ENCODE data around the gene FUT9.

The FUT9 gene

GRCh38 chr6:96212066-96212465 is 196.3 kb downstream of the FUT9 start:
- no peaks in the 10 kb centered on the region for H3K9me3 ChIP-seq (replicated peaks; ENCODE audit: insufficient read depth, low read length)
- no peak for TF ChIP-seq EZH2 (optimal IDR thresholded peaks at IDR 0.05; ENCODE audit: low read depth, low read length)
- TF ChIP-seq EZH2phosphoT487 (IDR thresholded peaks at IDR 0.05; ENCODE audit: low read length): no peak
- TF ChIP-seq CTCF (IDR thresholded peaks at IDR 0.05; ENCODE audit: low read length): no peak
- no peaks in the 10 kb centered on the region for H3K27me3 ChIP-seq (replicated peaks; ENCODE audit: insufficient read depth, low read length)
- no peak overlapping the region for H3K4me3 ChIP-seq (ENCODE audit: low read length)
- no peak overlapping the region for H3K9ac ChIP-seq (ENCODE audit: low read length)
- H3F3A ChIP-seq (ENCODE audit: insufficient read depth, low read length): no peaks in the 10 kb centered on the region
- no peak overlapping the region for H3K27ac ChIP-seq (ENCODE audit: low read length)
- no peak for DNase-seq
- H3K36me3 ChIP-seq (replicated peaks; ENCODE audit: insufficient read depth, low read length): no peaks in the 10 kb centered on the region
- H3K4me1 ChIP-seq (ENCODE audit: low read length): no peaks in the 10 kb centered on the region
- H3K4me2 ChIP-seq (ENCODE audit: low read depth, low read length): no peak overlapping the region
- H4K20me1 ChIP-seq (ENCODE audit: insufficient read depth, low read length): no peaks in the 10 kb centered on the region
- H3K9me2 ChIP-seq (replicated peaks; ENCODE audit: insufficient read depth, low read length): no peaks in the 10 kb centered on the region
- no peaks in the 10 kb centered on the region for H3K79me2 ChIP-seq (ENCODE audit: low read length)
- H2AFZ ChIP-seq (ENCODE audit: low read length): no peak overlapping the region

GRCh38 chr6:96213784-96214183 is 198.0 kb downstream of the FUT9 start:
- no peak overlapping the region for H3K9ac ChIP-seq (ENCODE audit: low read length)
- H3K4me2 ChIP-seq (ENCODE audit: low read depth, low read length): no peak overlapping the region
- H2AFZ ChIP-seq (ENCODE audit: low read length): no peak overlapping the region
- TF ChIP-seq EZH2 (optimal IDR thresholded peaks at IDR 0.05; ENCODE audit: low read depth, low read length): no peak
- no peak for TF ChIP-seq EZH2phosphoT487 (IDR thresholded peaks at IDR 0.05; ENCODE audit: low read length)
- no peak for TF ChIP-seq CTCF (IDR thresholded peaks at IDR 0.05; ENCODE audit: low read length)
- H3K4me3 ChIP-seq (ENCODE audit: low read length): no peak overlapping the region
- no peak for DNase-seq
- no peaks in the 10 kb centered on the region for H3K9me3 ChIP-seq (replicated peaks; ENCODE audit: insufficient read depth, low read length)
- H3K27me3 ChIP-seq (replicated peaks; ENCODE audit: insufficient read depth, low read length): no peaks in the 10 kb centered on the region
- H3K4me1 ChIP-seq (ENCODE audit: low read length): no peaks in the 10 kb centered on the region
- no peak overlapping the region for H3K27ac ChIP-seq (ENCODE audit: low read length)
- H4K20me1 ChIP-seq (ENCODE audit: insufficient read depth, low read length): no peaks in the 10 kb centered on the region
- no peaks in the 10 kb centered on the region for H3K9me2 ChIP-seq (replicated peaks; ENCODE audit: insufficient read depth, low read length)
- no peaks in the 10 kb centered on the region for H3K36me3 ChIP-seq (replicated peaks; ENCODE audit: insufficient read depth, low read length)
- no peaks in the 10 kb centered on the region for H3K79me2 ChIP-seq (ENCODE audit: low read length)
- H3F3A ChIP-seq (ENCODE audit: insufficient read depth, low read length): no peaks in the 10 kb centered on the region

- no peak for DNase-seq
- Histone ChIP-seq H3K4me1 (ENCODE audit: low read length) (no peaks in the 10 kb centered on the region), H3K9me2 (replicated peaks; ENCODE audit: insufficient read depth, low read length) (no peaks in the 10 kb centered on the region), H3F3A (ENCODE audit: insufficient read depth, low read length) (no peaks in the 10 kb centered on the region), H3K36me3 (replicated peaks; ENCODE audit: insufficient read depth, low read length) (no peaks in the 10 kb centered on the region), H3K27ac (ENCODE audit: low read length) (no peak overlapping the region), H2AFZ (ENCODE audit: low read length) (no peak overlapping the region), H3K4me2 (ENCODE audit: low read depth, low read length) (no peak overlapping the region), H3K9ac (ENCODE audit: low read length) (no peak overlapping the region), H3K27me3 (replicated peaks; ENCODE audit: insufficient read depth, low read length) (no peaks in the 10 kb centered on the region), H3K79me2 (ENCODE audit: low read length) (no peaks in the 10 kb centered on the region), H4K20me1 (ENCODE audit: insufficient read depth, low read length) (no peaks in the 10 kb centered on the region), H3K4me3 (ENCODE audit: low read length) (no peak overlapping the region), H3K9me3 (replicated peaks; ENCODE audit: insufficient read depth, low read length) (no peaks in the 10 kb centered on the region)
- no peak for TF ChIP-seq EZH2 (optimal IDR thresholded peaks at IDR 0.05; ENCODE audit: low read depth, low read length)
- TF ChIP-seq EZH2phosphoT487 (IDR thresholded peaks at IDR 0.05; ENCODE audit: low read length): no peak
- no peak for TF ChIP-seq CTCF (IDR thresholded peaks at IDR 0.05; ENCODE audit: low read length)
Observed at GRCh38 chr6:96223695-96224094, 207.9 kb downstream of the FUT9 start.

Measured in MM.1S (cell line).